Frontal cortex (tissue), 4 donors: ENCODE measurements around the gene KRT80. TPM values are rescaled to one million over a fixed set of nuclear protein-coding genes. Genes with fewer than 3 reads are reported as not detected.
"Not testable (repeated sequence)": the region's sequence is repeated elsewhere in the genome, so short reads cannot be mapped to it uniquely, and the experiment has no call there.

Experiments used
- DNase-seq, 2 donors: peaks; one replicate each; pipeline ENCODE4 v3.0.0; 2012; ENCODE audit warnings: low spot score in 2 of 2
- FAIRE-seq: peaks from 2 replicates; lab custom pipeline; 2012; peaks lifted over from hg19 to GRCh38; lab: Jason Lieb, UNC
- total RNA-seq: library from RNA; depleted of rRNA; stranded (reverse); fragments of >200 nt; gene quantifications from one replicate; pipeline ENCODE4 v1.2.3, GENCODE V29; 2014
- donor health status: control.
- donor health status: control.
- donor health status: control.

KRT80 gene
- not detected for total RNA-seq

DNA sequence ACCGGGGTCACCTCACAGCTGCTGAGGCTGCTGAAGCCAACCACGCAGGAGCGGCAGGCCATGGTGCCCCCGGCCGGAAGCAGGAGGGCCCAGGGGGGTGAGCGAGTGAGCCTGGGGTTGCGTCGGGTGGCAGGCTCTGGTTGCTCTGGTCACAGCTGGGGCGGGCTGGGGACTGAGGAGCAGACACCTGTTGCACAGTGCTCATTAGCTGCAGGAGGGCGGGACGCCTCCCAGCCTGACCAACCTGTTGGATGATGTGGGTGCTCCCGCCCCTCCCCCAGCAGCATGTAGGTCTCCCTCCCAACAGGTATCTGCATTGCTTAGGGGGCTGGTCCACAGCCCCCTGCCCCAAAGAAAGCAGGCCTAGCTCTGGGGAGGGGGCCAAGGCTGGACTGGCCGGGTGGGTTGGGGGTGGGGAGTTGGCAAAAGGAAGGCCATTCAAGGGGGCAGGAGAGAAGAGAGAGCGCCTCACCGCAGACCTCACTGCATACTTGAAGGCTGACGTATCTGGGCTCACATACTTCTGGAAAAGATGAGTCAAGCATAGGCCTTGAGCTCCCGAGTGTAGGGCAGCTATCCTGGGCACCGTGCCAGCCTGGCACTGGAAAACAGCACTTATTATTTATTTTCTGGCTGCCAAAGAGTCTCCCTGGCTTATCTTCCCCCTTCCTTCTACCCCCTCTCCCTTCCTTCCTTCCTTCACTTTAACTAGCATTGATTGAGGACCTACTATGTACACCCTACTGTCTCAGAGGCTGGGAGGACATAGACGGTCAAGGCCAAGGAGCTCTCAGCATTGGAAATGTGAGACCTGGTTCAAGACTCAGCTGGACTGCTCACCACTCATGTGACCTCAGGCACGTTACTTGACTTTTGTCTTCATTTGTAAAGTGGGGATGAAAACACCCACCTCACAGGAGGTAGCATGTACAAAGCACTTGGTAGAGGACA is at the start of gene KRT80:
Gene KRT80 (minus strand): TSS at position 174 of the 951 bp plus-strand sequence. CDS start 112 bp downstream, at position 62.
- FAIRE-seq (no peak), DNase-seq (peak; percentile 64 to 81)

DNA sequence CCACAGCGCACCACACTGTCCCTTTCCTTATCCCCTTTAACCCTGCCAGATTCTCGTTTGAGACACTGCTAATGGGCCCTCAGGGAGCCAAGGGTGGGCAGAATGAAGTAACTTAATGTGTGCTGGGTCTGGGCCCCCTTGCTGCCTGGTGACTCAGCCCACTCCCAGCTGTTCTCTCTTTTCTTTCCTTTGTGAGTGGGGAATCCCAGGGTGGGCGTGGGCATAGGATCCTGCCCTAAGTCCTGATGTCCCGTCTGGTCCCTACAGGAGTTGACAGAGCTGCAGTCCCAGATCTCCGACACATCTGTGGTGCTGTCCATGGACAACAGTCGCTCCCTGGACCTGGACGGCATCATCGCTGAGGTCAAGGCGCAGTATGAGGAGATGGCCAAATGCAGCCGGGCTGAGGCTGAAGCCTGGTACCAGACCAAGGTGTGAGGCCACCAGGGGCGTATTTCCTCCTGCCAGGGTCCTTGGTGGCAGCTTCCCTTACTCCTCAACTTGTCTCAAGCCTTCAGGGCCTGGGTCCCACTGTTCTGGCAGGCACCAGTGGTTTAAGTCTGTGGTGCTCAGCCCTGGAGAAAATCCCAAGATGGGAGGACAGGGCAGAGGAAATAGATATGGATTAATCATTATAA is 49.5 kb upstream of the KRT80 start:
- FAIRE-seq: no peak
- no peak for DNase-seq

DNA sequence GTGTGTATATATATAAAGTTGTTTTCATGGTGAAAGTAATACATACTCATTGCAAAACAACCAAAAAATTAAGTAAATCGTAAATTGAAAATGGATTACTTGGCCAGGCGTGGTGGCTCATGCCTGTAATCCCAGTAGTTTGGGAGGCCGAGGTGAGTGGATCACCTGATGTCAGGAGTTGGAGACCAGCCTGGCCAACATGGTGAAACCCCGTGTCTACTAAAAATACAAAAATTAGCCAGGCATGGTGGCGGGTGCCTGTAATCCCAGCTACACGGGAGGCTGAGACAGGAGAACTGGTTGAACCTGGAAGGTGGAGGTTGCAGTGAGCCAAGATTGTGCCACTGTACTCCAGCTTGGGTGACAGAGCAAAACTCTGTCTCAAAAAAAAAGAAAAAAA is 48.4 kb upstream of the KRT80 start:
- not testable (repeated sequence) for DNase-seq, FAIRE-seq

DNA sequence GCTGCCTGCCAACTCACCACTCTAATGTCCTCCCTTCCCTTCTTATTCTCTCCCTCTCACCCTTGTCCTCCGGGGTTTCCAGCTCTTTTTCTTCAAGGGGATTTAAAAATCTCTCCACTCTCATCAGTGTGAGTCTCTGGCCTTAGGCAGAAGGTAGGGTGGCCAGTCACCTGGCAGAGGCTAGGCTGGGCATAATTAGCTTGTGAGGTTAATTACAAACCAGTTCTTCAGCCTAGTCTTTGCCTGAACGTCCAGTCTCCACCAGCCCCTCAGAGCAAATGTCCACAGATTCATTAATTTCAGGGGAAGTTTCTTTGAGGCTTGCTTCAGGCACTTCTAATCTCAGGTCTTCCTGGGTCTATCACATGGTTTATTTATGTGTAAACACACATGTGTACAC is 48.0 kb upstream of the KRT80 start:
- FAIRE-seq (no peak), DNase-seq (no peak)

DNA sequence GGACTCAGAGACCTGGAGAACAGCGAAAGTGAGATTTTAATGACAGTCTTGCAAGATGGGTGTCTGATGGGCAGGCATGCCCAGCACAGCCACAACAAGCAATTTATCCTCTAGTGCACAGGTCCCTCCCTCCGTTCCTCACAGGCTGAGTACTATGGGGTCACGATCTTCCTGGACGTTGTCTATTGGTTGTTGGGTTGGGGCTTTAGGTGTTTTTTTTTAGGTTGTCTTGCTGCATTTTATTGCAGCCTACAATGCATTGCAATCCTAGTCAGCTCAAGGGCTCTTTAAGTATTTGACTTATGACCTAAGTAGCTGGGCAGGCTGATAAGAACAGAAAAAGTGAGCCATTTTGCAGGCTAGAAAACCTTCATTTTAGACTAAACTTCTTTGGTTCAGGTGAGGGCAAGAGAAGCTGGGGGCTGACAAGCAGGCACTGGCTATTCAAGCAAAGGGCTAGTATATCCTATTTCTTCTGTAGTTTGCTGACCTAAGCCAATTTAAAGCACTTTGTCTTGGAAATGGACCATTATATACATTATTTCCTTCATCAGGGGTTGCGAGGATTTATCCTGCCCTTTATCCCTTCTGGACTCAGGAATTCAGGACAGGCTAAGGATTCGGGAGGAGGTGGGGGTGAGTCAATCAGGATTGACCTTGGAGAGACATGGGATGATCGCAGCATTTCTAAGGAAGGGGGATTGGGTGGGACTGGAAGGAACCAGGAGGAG is 47.3 kb upstream of the KRT80 start:
- no peak for DNase-seq
- FAIRE-seq: no peak

DNA sequence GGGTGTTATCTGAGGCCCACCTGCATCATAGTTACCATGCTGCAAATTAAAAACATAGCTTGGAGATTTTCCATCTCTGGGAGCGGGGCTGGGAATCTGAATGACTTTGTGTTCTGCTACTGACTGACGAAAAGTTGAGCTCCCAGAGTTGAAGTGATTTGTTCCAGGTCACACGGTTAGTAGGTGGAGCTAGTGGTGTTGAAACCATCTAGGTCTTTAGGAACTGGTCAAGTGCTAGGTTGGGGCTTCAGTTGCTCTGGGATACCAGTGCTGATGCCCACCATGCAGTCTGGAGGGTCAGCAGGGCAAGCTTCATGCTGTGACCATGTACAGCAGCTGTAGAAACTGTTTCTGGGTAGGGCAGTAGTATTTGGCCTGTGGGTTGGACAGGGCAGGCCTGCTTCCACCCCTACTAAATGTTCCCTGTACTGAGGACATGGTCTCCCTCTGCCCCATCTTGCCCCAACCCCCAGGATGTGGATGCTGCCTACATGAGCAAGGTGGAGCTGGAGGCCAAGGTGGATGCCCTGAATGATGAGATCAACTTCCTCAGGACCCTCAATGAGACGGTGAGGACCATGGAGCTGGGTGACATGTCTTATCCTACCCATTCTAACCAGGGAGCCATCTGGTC is 46.5 kb upstream of the KRT80 start:
- DNase-seq (no peak), FAIRE-seq (no peak)

DNA sequence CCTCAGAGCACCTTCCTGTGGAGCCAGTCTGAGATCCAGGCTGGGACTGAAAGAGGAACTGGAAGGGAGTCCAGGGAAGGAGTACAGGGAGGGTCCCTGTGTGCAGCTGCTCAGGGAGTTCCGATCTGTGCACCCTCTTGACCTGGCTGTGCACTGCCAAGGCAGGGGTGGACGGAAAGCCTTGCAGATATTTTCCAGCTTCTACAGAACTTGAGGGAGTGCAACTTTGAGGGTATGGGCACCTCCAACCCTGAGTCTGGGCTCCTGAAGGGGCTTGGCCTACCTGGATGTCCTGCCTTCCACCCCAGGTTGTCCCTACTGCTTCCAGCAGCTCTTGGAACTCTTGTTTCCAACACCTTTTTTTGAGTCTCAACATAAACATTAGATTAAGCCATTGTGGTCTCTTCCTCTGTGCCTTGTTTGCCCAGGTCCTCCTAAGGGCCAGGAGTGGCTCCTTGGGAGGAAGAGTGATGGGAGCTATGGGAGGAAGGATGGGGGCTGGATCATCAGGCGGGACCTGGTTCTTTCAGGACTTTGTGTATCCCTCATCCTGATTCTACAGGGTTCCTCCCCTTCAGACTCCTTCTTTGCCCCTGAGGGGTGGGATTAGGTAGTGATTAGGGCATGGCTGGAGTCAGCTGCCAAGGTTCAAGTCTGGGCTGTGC is 44.7 kb upstream of the KRT80 start:
- peak in 1 of 2 donors; percentile 7 for DNase-seq
- no peak for FAIRE-seq

DNA sequence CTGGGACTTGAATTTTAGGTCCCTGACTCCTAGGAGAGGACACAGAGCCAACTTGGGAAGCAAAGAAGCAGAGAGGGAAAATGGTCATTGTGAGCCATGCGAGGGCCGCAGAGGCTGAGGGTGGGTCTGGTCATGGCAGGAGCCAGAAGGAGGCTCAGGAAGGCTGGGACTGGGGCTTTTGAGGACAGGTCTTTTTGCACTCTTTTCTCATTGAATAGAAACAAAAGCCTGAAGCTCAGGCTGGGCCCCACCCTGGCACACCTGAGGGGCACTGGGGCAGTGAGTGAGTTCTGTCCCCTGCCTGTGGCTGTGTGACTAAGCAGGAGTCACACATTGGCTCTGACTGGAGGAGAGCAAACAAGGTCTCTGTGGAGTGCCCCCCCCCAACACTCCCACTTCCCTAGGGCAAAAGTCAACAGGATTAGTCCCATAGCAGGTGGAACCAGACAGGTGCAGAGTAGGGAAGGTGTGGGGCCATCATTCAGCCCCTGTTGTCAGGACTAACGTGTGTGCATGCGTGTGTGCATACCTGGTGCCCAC is 44.1 kb upstream of the KRT80 start:
- FAIRE-seq: no peak
- no peak for DNase-seq

DNA sequence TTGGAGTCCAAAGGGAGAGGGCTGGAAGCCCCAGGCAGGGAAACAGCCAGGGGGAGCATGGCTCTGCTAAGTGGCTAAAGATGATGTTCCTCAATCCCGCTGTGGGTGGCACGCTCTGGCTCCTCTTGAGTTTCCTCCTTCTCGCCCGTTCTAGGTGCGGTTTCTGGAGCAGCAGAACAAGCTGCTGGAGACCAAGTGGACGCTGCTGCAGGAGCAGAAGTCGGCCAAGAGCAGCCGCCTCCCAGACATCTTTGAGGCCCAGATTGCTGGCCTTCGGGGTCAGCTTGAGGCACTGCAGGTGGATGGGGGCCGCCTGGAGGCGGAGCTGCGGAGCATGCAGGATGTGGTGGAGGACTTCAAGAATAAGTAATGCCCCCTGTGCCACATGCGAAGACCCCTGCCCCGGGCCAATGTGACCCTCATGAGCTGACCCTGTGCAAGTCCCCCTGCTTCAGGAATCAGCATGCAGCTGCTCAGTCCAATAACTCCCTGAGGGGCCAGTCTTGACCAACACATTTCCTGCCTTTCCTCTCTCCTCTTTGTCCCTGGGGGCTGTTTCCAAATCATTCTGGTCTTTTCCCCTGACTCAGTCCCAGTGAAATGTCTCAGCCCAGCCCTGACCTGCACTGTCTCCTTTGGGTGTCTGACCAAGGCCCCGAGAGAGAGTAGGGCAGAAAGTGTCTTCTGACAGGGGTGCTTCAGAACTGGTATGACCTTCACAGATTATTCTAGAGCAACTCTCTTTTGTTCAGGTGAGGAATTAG is 43.4 kb upstream of the KRT80 start:
- DNase-seq: no peak
- no peak for FAIRE-seq

DNA sequence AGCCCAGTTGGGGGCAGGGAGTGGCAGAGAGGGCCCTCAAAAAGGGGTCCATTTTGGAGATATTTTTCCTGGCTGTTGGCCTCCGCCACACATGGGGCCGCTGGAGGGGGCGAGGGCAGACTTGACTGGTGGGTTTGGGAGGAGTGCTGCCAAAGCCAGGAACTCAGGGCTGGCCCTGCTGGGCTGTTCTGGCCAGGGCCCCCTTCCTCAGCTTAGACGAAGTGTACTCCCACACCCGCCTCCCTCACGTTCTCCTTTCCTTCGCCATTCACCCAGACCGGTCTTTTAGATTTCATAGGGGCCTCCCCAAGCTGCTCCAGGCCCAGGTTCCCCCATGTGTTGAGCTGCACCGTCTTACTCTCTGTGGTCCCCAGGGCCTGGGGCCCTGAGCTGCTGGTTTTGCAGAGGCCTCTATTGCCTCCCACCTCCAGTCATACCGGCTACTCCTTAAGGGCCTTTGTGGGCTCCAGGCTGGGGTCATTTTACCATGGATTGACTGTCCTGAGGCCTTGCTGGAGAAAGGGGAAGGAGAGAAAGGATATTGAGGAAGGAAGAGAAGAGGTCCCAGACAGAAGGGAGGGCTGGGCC is 42.5 kb upstream of the KRT80 start:
- FAIRE-seq: no peak
- DNase-seq: no peak

DNA sequence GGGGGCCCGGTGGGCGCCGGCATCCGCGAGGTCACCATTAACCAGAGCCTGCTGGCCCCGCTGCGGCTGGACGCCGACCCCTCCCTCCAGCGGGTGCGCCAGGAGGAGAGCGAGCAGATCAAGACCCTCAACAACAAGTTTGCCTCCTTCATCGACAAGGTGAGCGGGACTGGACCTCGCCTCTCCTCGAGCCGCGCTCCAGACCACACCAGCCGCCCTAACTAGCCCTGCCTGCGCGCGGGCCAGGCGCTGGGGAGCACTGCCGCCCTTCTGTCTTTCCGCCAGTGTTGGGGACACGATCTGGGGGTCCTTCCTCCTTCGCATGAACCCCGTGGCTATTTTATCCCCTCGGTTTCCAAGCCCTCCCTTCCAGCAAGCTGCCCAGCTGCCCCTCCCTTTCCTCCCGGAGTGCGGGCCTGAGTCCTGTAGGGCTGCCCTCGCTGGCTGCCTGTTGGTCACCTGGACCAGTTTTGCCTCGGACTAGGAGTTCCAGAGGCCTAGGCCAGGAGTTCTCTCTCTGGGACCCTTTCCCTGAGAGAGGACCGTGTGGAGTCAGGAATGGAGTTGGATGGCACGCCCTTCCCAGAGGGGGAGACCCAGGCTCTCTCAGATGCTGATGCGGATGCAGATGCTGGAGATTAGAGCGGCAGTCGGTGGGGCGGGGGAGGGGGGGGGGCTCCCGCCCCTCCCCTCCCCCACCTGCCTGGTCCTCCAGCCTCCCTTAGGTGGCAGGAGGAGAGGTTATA is 41.8 kb upstream of the KRT80 start:
- FAIRE-seq: no peak
- no peak for DNase-seq

DNA sequence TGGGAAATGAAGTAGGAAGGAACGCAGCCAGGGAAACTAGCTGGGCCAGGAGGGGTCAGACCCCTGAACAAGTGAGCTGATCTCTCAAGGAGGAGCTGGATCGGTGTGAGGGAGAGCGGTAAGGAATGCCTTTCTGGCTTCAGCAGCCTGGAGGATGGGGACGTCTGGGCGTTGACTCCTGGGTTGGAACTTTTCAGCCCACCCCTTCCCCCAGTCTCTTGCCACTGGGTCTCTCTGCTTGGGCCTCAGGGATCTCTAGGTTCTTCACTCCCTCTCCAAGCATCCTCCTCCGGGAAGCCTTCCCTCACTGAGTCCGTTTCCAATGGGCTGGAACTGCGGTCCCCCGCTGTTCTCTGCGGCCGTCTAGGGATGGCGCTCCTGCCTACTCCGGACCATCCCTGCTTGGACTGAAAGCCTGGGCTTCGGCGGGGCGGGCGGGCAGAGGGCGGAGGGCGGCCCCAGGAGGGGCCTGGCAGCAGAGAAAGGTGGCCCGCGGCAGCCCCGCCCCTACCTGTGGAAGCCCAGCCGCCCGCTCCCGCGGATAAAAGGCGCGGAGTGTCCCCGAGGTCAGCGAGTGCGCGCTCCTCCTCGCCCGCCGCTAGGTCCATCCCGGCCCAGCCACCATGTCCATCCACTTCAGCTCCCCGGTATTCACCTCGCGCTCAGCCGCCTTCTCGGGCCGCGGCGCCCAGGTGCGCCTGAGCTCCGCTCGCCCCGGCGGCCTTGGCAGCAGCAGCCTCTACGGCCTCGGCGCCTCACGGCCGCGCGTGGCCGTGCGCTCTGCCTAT is 41.1 kb upstream of the KRT80 start, which contains the start of gene KRT7:
Gene KRT7 (plus strand): TSS at position 570 of the 788 bp plus-strand sequence. CDS start 54 bp downstream, at position 624.
- FAIRE-seq (no peak), DNase-seq (no peak)

DNA sequence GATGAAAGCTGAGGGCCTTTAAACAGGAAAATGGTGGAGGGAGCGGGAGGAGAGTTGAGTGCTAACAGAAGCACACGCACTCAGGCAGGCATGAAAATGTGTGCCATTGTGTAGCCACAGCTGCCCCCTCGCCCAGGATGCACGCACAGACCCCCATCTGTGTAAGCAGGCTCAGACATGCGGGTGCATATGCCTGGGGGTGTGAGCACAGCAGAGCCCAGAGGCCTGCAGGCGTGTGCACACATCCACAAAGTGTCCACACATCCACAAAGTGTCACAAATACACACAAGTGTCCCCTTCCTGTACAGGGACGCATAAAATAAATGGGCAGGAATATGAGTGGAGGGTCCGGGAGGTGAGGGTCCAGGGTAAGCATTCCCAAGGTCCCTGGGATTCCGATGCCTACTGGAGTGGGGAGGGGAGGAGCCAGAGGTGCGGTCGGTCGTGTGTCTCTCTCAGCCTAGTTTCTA is 40.4 kb upstream of the KRT80 start:
- DNase-seq: no peak
- no peak for FAIRE-seq

DNA sequence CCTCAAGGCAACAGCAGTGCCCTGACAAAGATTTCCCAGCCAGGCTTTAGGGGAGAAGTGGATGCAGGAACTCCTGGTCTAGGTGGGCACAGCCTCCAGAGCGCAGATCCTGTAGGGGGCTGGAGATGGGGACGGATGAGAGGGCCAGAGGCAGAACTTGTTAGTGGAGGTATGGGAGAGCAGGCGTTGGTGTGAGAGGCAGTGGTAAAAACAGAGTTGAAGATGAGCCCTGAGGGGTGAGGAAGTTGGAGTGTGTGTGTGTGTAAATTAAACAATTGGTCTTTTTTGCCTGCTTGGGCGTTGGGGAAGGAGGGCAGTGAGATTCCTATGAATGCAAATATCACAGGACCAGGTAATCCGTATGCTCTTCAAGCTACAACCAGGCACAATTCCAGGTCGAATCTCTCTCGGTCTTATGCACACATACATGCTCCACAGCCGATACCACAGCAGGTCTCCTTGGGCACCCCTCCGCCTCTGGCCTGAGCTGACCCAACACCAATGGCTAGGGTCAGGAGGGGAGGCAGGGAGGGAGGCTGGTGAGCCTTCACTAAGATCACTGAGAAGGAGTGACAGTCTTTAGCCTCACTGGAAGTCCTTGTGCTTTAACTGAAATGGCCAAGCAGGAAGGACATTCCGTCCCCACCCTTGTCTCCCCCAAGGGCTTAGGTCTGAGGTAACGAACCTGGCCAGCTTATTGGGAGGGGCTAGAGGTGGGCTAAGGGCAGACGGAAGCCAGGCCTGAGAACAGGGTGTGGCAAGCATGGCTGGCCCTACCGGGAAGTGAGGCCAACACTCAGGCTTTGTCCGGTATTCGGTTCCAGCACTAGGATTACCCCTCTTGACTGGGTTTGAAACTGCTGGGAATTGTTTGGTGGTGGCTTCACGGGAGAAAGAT is 39.7 kb upstream of the KRT80 start:
- FAIRE-seq: no peak

More for the DNA sequence above, 39.7 kb upstream of the KRT80 start:
- no peak for DNase-seq
